H1 (cell line): Measurements from ENCODE around the gene OBSL1. TPM values are rescaled to one million over a fixed set of nuclear protein-coding genes. Genes with fewer than 3 reads are reported as not detected.

Source experiments
- CTCF ChIA-PET: fragments of 300-600 bp; sonication (Branson Sonifier 250); formaldehyde crosslinking; loops from one replicate; lab custom pipeline; 2021; ENCODE audit not compliant: partially characterized antibody; lab: Charles Lee
- POLR2A ChIA-PET: fragments of 300-600 bp; sonication (Branson Sonifier 250); formaldehyde crosslinking; loops from one replicate; lab custom pipeline; 2021; ENCODE audit warnings: inconsistent platforms; ENCODE audit not compliant: partially characterized antibody; lab: Charles Lee
- DNase-seq, 2 experiments: peaks; one replicate each; pipeline versions ENCODE4 v3.0.0 to v3.0.0-alpha.2; 2010 to 2022; ENCODE audit warnings: low spot score in 2 of 2, low read depth in 1 of 2, mixed read lengths in 1 of 2
- FAIRE-seq: peaks from 2 replicates; lab custom pipeline; 2011; peaks lifted over from hg19 to GRCh38; lab: Jason Lieb, UNC
- H2AFZ ChIP-seq: 2 replicates; pipeline ENCODE4 v1.8.1; 2012; ENCODE audit warnings: low read length, inconsistent platforms
- H2AK5ac ChIP-seq: 2 replicates; pipeline ENCODE4 v1.6.1; 2013; ENCODE audit warnings: low read depth, low read length
- H2BK120ac ChIP-seq: replicated peaks from 2 replicates; pipeline ENCODE3; 2013; ENCODE audit warnings: low read depth, low read length, inconsistent platforms
- H2BK12ac ChIP-seq: 2 replicates; pipeline ENCODE4 v1.6.1; 2013; ENCODE audit warnings: low read depth, low read length
- H2BK15ac ChIP-seq: 2 replicates; pipeline ENCODE4 v1.6.1; 2013; ENCODE audit warnings: low read length
- H2BK20ac ChIP-seq: 2 replicates; pipeline ENCODE4 v1.6.1; 2013; ENCODE audit warnings: low read length
- H2BK5ac ChIP-seq: 2 replicates; pipeline ENCODE4 v1.6.1; 2013; ENCODE audit warnings: low read depth, low read length
- H3K14ac ChIP-seq: 2 replicates; pipeline ENCODE4 v1.6.1; 2013; ENCODE audit warnings: inconsistent platforms; ENCODE audit not compliant: insufficient read length
- H3K18ac ChIP-seq: 2 replicates; pipeline ENCODE4 v1.6.1; 2013; ENCODE audit warnings: low read length; ENCODE audit errors: extremely low read depth
- H3K23ac ChIP-seq: 2 replicates; pipeline ENCODE4 v1.6.1; 2013; ENCODE audit warnings: inconsistent platforms; ENCODE audit not compliant: insufficient read length
- H3K23me2 ChIP-seq: 2 replicates; pipeline ENCODE4 v1.6.1; 2013; ENCODE audit warnings: low read depth, low read length
- H3K27ac ChIP-seq: 2 replicates; pipeline ENCODE4 v1.6.1; 2011; ENCODE audit warnings: low read depth, low read length, inconsistent platforms
- H3K27me3 ChIP-seq, 4 experiments: replicated peaks in 1 of 4; 1 replicate in 1 of 4; 2 replicates in 3 of 4; pipeline versions ENCODE4 v1.6.1 to v1.8.1; 2011 to 2013; ENCODE audit warnings: low read length in 3 of 4, mild to moderate bottlenecking in 3 of 4, inconsistent platforms in 2 of 4, mixed read lengths in 2 of 4, moderate library complexity in 1 of 4; ENCODE audit not compliant: control insufficient read depth in 3 of 4, insufficient read depth in 3 of 4; ENCODE audit errors: extremely low read depth in 1 of 4
- H3K36me3 ChIP-seq, 4 experiments: 2 replicates each; pipeline versions ENCODE4 v1.6.1 to v1.8.1; 2011 to 2013; ENCODE audit warnings: mild to moderate bottlenecking in 4 of 4, low read length in 3 of 4, moderate library complexity in 2 of 4, control low read depth in 1 of 4, inconsistent platforms in 1 of 4; ENCODE audit not compliant: insufficient read depth in 4 of 4, control insufficient read depth in 2 of 4
- H3K4ac ChIP-seq: replicated peaks from 2 replicates; pipeline ENCODE3; 2013; ENCODE audit warnings: low read length, low read depth, mixed read lengths, inconsistent platforms; ENCODE audit not compliant: insufficient read length
- H3K4me1 ChIP-seq, 4 experiments: replicated peaks in 1 of 4; 1 replicate in 1 of 4; 2 replicates in 3 of 4; pipeline versions ENCODE4 v1.6.1 to v1.8.1; 2011 to 2013; ENCODE audit warnings: low read length in 3 of 4, inconsistent platforms in 2 of 4, mixed read lengths in 1 of 4; ENCODE audit not compliant: insufficient read depth in 4 of 4, control insufficient read depth in 3 of 4
- H3K4me2 ChIP-seq, 2 experiments: 2 replicates each; pipeline versions ENCODE4 v1.6.1 to v1.8.1; 2011 to 2013; ENCODE audit warnings: low read depth in 2 of 2, low read length in 2 of 2, control low read depth in 1 of 2, inconsistent platforms in 1 of 2, mild to moderate bottlenecking in 1 of 2; ENCODE audit not compliant: insufficient read depth in 1 of 2
- H3K4me3 ChIP-seq, 4 experiments: fragments of 200-600, 300-600 bp in 1 of 4; sonication (generic), shearing (Covaris generic), sonication (Bioruptor Twin) in 1 of 4; 2 replicates each; pipeline versions ENCODE4 v1.5.1 to v1.8.1; 2011 to 2016; ENCODE audit warnings: low read length in 4 of 4, low read depth in 3 of 4, control low read depth in 2 of 4, inconsistent platforms in 2 of 4, mild to moderate bottlenecking in 2 of 4, mixed read lengths in 1 of 4, moderate library complexity in 1 of 4; ENCODE audit not compliant: insufficient read depth in 2 of 4; ENCODE audit errors: extremely low read depth in 1 of 4
- H3K56ac ChIP-seq: replicated peaks from 2 replicates; pipeline ENCODE3; 2013; ENCODE audit warnings: low read depth, mild to moderate bottlenecking, mixed read lengths, low read length, inconsistent platforms; ENCODE audit not compliant: insufficient read length
- H3K79me1 ChIP-seq: 2 replicates; pipeline ENCODE4 v1.6.1; 2013; ENCODE audit warnings: low read depth, low read length, control low read depth
- H3K79me2 ChIP-seq, 2 experiments: 2 replicates each; pipeline versions ENCODE4 v1.6.1 to v1.8.1; 2012 to 2013; ENCODE audit warnings: low read length in 2 of 2, mild to moderate bottlenecking in 2 of 2, inconsistent platforms in 1 of 2; ENCODE audit not compliant: insufficient read depth in 2 of 2, control insufficient read depth in 1 of 2
- H3K9ac ChIP-seq, 4 experiments: replicated peaks in 1 of 4; 1 replicate in 1 of 4; 2 replicates in 3 of 4; pipeline versions ENCODE4 v1.6.1 to v1.8.1; 2011 to 2013; ENCODE audit warnings: low read depth in 3 of 4, low read length in 3 of 4, control low read depth in 2 of 4, mild to moderate bottlenecking in 2 of 4, moderate library complexity in 2 of 4, inconsistent platforms in 1 of 4; ENCODE audit errors: extremely low read depth in 1 of 4
- H3K9me3 ChIP-seq, 2 experiments: 2 replicates each; pipeline versions ENCODE4 v1.6.1 to v1.8.1; 2012 to 2013; ENCODE audit warnings: mild to moderate bottlenecking in 2 of 2, moderate library complexity in 2 of 2, control low read depth in 1 of 2, inconsistent platforms in 1 of 2, low read depth in 1 of 2, low read length in 1 of 2, mixed read lengths in 1 of 2; ENCODE audit not compliant: insufficient read depth in 2 of 2
- H4K20me1 ChIP-seq, 2 experiments: replicated peaks in 1 of 2; 2 replicates each; pipeline versions ENCODE3 to v1.8.1; 2011 to 2013; ENCODE audit warnings: inconsistent platforms in 2 of 2, low read length in 2 of 2, mild to moderate bottlenecking in 1 of 2; ENCODE audit not compliant: insufficient read depth in 2 of 2, control insufficient read depth in 1 of 2
- H4K5ac ChIP-seq: 2 replicates; pipeline ENCODE4 v1.6.1; 2013; ENCODE audit warnings: low read length, low read depth, mixed read lengths, inconsistent platforms; ENCODE audit not compliant: insufficient read length
- H4K8ac ChIP-seq: 2 replicates; pipeline ENCODE4 v1.8.0; 2013; ENCODE audit warnings: mild to moderate bottlenecking, moderate library complexity, low read length, inconsistent platforms; ENCODE audit not compliant: insufficient read depth; ENCODE audit errors: extremely low read depth
- H4K91ac ChIP-seq: replicated peaks from 2 replicates; pipeline ENCODE3; 2013; ENCODE audit warnings: low read length, mixed read lengths, inconsistent platforms; ENCODE audit not compliant: insufficient read length
- CBX5 ChIP-seq: fragments of 300-800, 300-1000 bp; sonication (generic); IDR thresholded peaks from 2 replicates; pipeline ENCODE4 v1.7.1; 2016; ENCODE audit warnings: antibody characterized with exemption, low read length, low read depth
- CBX8 ChIP-seq: fragments of 300-800, 300-1000 bp; sonication (generic); IDR thresholded peaks from 2 replicates; pipeline ENCODE4 v1.7.1; 2016; ENCODE audit warnings: low read depth, low read length, borderline replicate concordance
- CHD2 ChIP-seq: IDR thresholded peaks from 2 replicates; pipeline ENCODE4 v1.6.1; 2012; ENCODE audit warnings: low read length, improper control_type of control experiment
- EP300 ChIP-seq, 2 experiments: IDR thresholded peaks; 1 replicate in 1 of 2; 2 replicates in 1 of 2; pipeline ENCODE4 v1.6.1; 2011 to 2012; ENCODE audit warnings: low read depth in 2 of 2, low read length in 2 of 2, mild to moderate bottlenecking in 2 of 2, borderline replicate concordance in 1 of 2, inconsistent platforms in 1 of 2, moderate library complexity in 1 of 2
- FOSL1 ChIP-seq: IDR thresholded peaks from 2 replicates; pipeline ENCODE4 v1.6.1; 2011; ENCODE audit warnings: mild to moderate bottlenecking, low read depth, low read length, moderate library complexity; ENCODE audit not compliant: insufficient read depth
- HDAC2 ChIP-seq, 2 experiments: fragments of 300-600 bp in 1 of 2; sonication (generic) in 1 of 2; IDR thresholded peaks; 2 replicates each; pipeline ENCODE4 v1.6.1; 2011 to 2012; ENCODE audit warnings: low read depth in 2 of 2, low read length in 2 of 2, mild to moderate bottlenecking in 2 of 2, moderate library complexity in 2 of 2, borderline replicate concordance in 1 of 2, inconsistent platforms in 1 of 2
- RXRA ChIP-seq: IDR thresholded peaks from 2 replicates; pipeline ENCODE4 v1.6.1; 2011; ENCODE audit warnings: low read depth, mild to moderate bottlenecking, low read length, moderate library complexity; ENCODE audit not compliant: insufficient read depth
- YY1 ChIP-seq: IDR thresholded peaks from 2 replicates; pipeline ENCODE4 v1.6.1; 2011; ENCODE audit warnings: low read depth, mild to moderate bottlenecking, low read length
- WGBS, 2 experiments: shearing (Covaris generic) in 1 of 2; methylation state at CpG; one replicate each; pipeline versions ENCODE4 v1.1.6 to v1.1.7; 2013 to 2015; ENCODE audit warnings: low lambda C conversion rate in 2 of 2, mixed read lengths in 2 of 2, inconsistent platforms in 1 of 2, low coverage in 1 of 2, missing lambda C conversion rate in 1 of 2; ENCODE audit not compliant: insufficient replicate concordance in 2 of 2, insufficient coverage in 1 of 2, insufficient read length in 1 of 2; ENCODE audit errors: extremely low coverage in 1 of 2, missing lambda C conversion rate in 1 of 2; 5-methylcytosine and 5-hydroxymethylcytosine counted together
- polyA plus RNA-seq, 7 experiments: library from polyadenylated mRNA; depleted of rRNA in 3 of 7; stranded (reverse) in 5 of 7; unstranded in 2 of 7; fragments of >200 nt in 5 of 7; fragments of 200-250 nt in 2 of 7; gene quantifications; 1 replicate in 5 of 7; 2 replicates in 1 of 7; 4 replicates in 1 of 7; pipeline versions ENCODE4 v1.2.1 to v1.2.3, GENCODE V29; 2011 to 2013; ENCODE audit warnings: missing spikeins in 2 of 7, mixed read lengths in 2 of 7
- total RNA-seq: library from RNA; stranded (reverse); fragmentation: NEBNext Ultra II Directional; extraction: Animal tissue kit (Norgen Biotek cat#: 25700); gene quantifications from 2 replicates; pipeline ENCODE4 v1.2.1, GENCODE V29; 2021

The OBSL1 gene
- total and polyA plus RNA-seq, 2 of the 8 experiments (the other 6 are each of a cell fraction or from before 2014, with no cell fraction given) = 116 to 127 TPM

DNA sequence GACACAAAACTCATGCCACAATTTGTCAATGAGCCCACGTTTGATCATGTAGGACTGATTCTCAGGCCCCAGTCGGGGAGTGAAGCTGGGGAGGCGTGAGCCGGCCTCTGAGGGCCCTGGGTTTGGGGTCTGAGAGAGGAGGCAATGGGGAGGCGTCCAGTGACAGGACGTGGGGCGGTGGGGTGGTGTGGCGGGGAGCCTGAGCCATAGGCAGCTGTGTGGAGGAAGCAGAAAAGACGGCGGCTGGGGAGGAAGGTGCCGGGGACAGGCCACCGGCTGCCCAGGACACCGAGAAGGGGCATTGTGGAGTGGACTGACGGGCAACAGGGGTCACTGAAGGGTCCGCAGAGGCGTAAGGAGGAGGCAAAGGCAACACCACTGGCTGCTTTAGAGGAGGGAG lies 34.9 kb downstream of the OBSL1 start:
- Histone ChIP-seq H4K91ac (no peak overlapping the region), H3K56ac (no peak overlapping the region), H3K4ac (no peak overlapping the region), H4K20me1 (peaks cover 4 to 7% of the 10 kb centered on the region in 2 experiments), H2BK12ac (0 out of 2 replicates have a peak overlapping the region, but pooled peaks have one; percentile 75), H3K79me2 (no peaks in the 10 kb centered on the region), H3K9ac (no peak overlapping the region), H3K27me3 (no peaks in the 10 kb centered on the region; a peak in 1 of 7 replicates), H2AFZ (no peak overlapping the region), H4K8ac (no peak overlapping the region; the same call in 1 of the 2 replicates), H3K18ac (0 out of 2 replicates have a peak overlapping the region, but pooled peaks have one; percentile 6), H3K36me3 (peaks cover 4 to 22% (median 12%) of the 10 kb centered on the region in 4 experiments; a peak in 6 of 8 replicates), H3K4me3 (no peak overlapping the region), H3K14ac (no peak overlapping the region), H2AK5ac (no peak overlapping the region), H3K4me1 (peaks cover 0 to 19% (median 12%) of the 10 kb centered on the region in 4 experiments; a peak in 6 of 7 replicates), H3K23ac (no peak overlapping the region), H2BK20ac (no peak overlapping the region), H3K4me2 (no peak overlapping the region), H3K23me2 (peaks cover 3% of the 10 kb centered on the region; the same call in 1 of the 2 replicates), H3K79me1 (no peaks in the 10 kb centered on the region; the same call in 1 of the 2 replicates), H2BK15ac (peak overlapping the region; percentile 1; the same call in 1 of the 2 replicates), H2BK5ac (no peak overlapping the region), H2BK120ac (no peak overlapping the region), H3K9me3 (no peaks in the 10 kb centered on the region), H4K5ac (no peak overlapping the region), H3K27ac (no peak overlapping the region)
- FAIRE-seq (no peak), DNase-seq (no peak)
- 94% methylated on average over 8 of the region's 16 CpGs; no CpG with 5 or more reads in 1 of the 2 experiments for WGBS, 2 experiments
- POLR2A ChIA-PET = interaction anchor here (1.0 to 1.6 kb wide), 3 partner anchors 30 to 71 kb away, joined by 3 read pairs; no protein-coding TSS in a partner anchor
- TF ChIP-seq RXRA = no peak
- no peak for TF ChIP-seq FOSL1
- TF ChIP-seq HDAC2 (IDR thresholded peaks at IDR 0.05; ENCODE audit: borderline replicate concordance in 1 of 2, low read depth in 2 of 2, low read length in 2 of 2) = no peak
- TF ChIP-seq CHD2 = no peak
- TF ChIP-seq CBX8 = no peak
- no peak for TF ChIP-seq CBX5
- no peak for TF ChIP-seq YY1
- no peak for TF ChIP-seq EP300 (IDR thresholded peaks at IDR 0.05; ENCODE audit: borderline replicate concordance in 1 of 2, low read depth in 2 of 2, low read length in 2 of 2)
- CTCF ChIA-PET = interaction anchor here (1.2 to 113.1 kb wide), 10 partner anchors 15 to 241 kb away, joined by 3 to 7248 read pairs (median 9); partner anchors contain the start of genes ASIC4, DES, GMPPA and SPEG
